ENCODE measurements around the gene TARBP2. TPM values are rescaled to one million over a fixed set of nuclear protein-coding genes. Genes with fewer than 3 reads are reported as not detected.

The TARBP2 gene
- total RNA-seq, 2 donors from 2014 or later, result 23.4 to 45.7 TPM

DNA sequence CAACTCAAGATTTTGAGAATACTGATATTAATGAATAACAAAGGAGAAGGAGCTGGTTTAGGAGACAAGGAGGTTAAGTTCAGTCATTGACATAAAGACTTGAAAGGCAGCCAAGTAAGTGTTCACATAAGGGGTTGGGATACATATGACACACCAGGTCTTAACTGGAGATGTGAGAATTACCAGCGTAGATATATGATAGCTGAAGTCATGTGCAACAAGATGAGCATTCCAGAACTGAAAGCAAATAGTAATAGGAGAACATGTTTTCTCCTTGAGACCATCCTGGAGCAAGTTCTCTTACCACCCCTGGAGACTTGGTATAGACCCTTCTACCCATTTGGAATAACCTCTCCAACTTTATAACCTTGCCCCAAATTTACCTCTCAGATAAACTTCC is 49.5 kb downstream of the TARBP2 start:
- no peak overlapping the region for H3K4me3 ChIP-seq
- H3K27ac ChIP-seq, result no peak overlapping the region
- DNase-seq (ENCODE audit: low spot score), result no peak
- intact Hi-C loops (cut with DNase I), result no loop called here
- no peaks in the 10 kb centered on the region for H3K36me3 ChIP-seq
- H3K9me3 ChIP-seq, result no peaks in the 10 kb centered on the region
- no peaks in the 10 kb centered on the region for H3K4me1 ChIP-seq (replicated peaks)
- WGBS, result 93% methylated on average over 1 of the region's 1 CpG
- TF ChIP-seq POLR2AphosphoS5 (IDR thresholded peaks at IDR 0.05) (no peak), POLR2A (IDR thresholded peaks at IDR 0.05) (no peak)
- TF ChIP-seq, protein P1, sequence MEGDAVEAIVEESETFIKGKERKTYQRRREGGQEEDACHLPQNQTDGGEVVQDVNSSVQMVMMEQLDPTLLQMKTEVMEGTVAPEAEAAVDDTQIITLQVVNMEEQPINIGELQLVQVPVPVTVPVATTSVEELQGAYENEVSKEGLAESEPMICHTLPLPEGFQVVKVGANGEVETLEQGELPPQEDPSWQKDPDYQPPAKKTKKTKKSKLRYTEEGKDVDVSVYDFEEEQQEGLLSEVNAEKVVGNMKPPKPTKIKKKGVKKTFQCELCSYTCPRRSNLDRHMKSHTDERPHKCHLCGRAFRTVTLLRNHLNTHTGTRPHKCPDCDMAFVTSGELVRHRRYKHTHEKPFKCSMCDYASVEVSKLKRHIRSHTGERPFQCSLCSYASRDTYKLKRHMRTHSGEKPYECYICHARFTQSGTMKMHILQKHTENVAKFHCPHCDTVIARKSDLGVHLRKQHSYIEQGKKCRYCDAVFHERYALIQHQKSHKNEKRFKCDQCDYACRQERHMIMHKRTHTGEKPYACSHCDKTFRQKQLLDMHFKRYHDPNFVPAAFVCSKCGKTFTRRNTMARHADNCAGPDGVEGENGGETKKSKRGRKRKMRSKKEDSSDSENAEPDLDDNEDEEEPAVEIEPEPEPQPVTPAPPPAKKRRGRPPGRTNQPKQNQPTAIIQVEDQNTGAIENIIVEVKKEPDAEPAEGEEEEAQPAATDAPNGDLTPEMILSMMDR (IDR thresholded peaks at IDR 0.05), result no peak
- no peaks in the 10 kb centered on the region for H3K27me3 ChIP-seq (replicated peaks; ENCODE audit: insufficient read depth)

DNA sequence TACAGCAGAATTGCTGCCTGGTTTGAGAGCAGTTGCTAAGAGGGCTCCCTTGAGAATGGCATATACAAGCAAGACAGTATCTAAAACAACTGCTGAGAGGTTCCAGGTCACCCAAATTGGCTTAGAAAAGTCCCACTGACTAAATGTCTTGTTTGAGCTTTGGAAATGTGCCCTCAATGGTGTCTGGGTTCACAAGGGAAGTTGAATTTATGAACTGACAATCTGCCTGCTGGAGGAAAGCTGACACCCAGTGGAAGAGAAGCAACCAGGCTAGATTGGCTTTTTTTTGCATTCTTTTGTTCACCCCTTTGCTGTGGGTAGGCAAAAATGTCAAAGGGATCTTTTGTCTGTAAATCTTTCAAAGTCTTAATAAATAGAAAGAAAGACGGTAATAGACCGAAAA is 50.8 kb downstream of the TARBP2 start:
- H3K4me3 ChIP-seq, result no peak overlapping the region
- WGBS, result 53% methylated on average over 2 of the region's 2 CpGs
- no peaks in the 10 kb centered on the region for H3K4me1 ChIP-seq (replicated peaks)
- no peaks in the 10 kb centered on the region for H3K27me3 ChIP-seq (replicated peaks; ENCODE audit: insufficient read depth)
- DNase-seq (ENCODE audit: low spot score), result no peak
- H3K36me3 ChIP-seq, result no peaks in the 10 kb centered on the region
- TF ChIP-seq POLR2AphosphoS5 (IDR thresholded peaks at IDR 0.05) (no peak), POLR2A (IDR thresholded peaks at IDR 0.05) (no peak)
- TF ChIP-seq, protein P1 (IDR thresholded peaks at IDR 0.05), result no peak
- no peaks in the 10 kb centered on the region for H3K9me3 ChIP-seq
- H3K27ac ChIP-seq, result no peak overlapping the region
- intact Hi-C loops (cut with DNase I), result no loop called here

DNA sequence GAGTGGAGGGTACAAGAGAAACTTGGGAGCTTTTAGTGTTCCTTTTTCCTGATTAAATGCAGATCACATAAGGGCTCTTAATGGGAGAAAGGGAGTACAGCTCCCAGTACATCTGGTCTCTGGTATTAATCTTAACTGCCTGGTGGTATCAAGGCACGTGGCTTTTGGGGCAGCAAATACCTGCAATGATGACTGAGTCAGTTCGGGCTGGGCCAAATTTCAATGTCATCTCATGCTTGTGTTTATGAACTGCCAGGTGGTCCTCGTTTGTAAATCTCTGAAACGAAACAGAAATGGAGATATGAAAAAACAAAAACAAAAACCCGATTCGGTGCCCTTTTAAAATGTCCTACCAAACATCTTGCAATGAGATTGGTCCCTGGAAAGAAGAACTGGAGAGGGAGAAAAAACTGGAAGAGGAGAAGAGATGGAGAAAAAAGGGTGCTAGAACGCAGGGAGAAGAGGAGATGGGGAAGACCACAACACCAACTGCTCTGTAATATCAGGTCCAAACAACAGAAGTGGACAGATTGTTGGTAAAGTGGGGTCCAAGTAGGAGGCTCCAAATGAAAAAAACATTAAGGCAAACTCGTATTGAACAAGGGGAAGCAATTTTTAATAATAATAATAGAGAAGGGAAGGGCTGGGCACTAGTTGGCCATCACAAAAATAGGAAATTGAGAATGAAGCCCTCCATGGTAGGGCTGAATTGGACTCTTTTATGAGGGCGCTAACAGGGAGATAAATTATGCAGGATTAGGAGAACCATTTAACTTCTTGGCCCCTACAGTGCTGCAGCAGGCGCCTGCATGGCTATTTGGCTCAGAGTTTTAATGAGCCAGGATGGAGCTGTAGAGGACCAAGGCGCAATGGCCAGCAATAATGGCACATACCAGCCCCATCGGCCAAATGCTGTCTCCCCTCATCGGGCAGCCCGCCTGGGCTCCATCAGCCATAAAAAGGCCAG is 51.6 kb downstream of the TARBP2 start:
- intact Hi-C loops (cut with DNase I), result no loop called here
- 79% methylated on average over 14 of the region's 14 CpGs for WGBS
- TF ChIP-seq, protein P1 (IDR thresholded peaks at IDR 0.05), result no peak
- TF ChIP-seq POLR2A (IDR thresholded peaks at IDR 0.05) (no peak), POLR2AphosphoS5 (IDR thresholded peaks at IDR 0.05) (no peak)
- no peak for DNase-seq (ENCODE audit: low spot score)
- H3K4me3 ChIP-seq, result no peak overlapping the region
- H3K36me3 ChIP-seq, result no peaks in the 10 kb centered on the region
- H3K27me3 ChIP-seq (replicated peaks; ENCODE audit: insufficient read depth), result no peaks in the 10 kb centered on the region
- no peaks in the 10 kb centered on the region for H3K4me1 ChIP-seq (replicated peaks)
- H3K27ac ChIP-seq, result no peak overlapping the region
- H3K9me3 ChIP-seq, result no peaks in the 10 kb centered on the region

Small RNAs within 50 kb of the gene (small RNA-seq; reads per million reads assigned to genes)
- gene AC023509.3, result 0 reads per million in 2 donors

Other genes starting within 250 kb of the TARBP2 start
- gene ESPL1, start 233.0 kb upstream of the TARBP2 start, total RNA-seq, result 1 to 10 TPM in 1 of 2 donors, under 1 TPM in 1; 0.55 to 6.1 TPM
- gene PFDN5, start 205.7 kb upstream of the TARBP2 start, total RNA-seq, result 100 to 1,000 TPM; 552 to 673 TPM
- gene MYG1, start 201.6 kb upstream of the TARBP2 start, total RNA-seq, result 10 to 100 TPM; 48.1 to 75.4 TPM
- gene AAAS, start 179.7 kb upstream of the TARBP2 start, total RNA-seq, result 10 to 100 TPM; 50.7 to 79.3 TPM
- not detected for gene SP7, start 164.9 kb upstream of the TARBP2 start, total RNA-seq
- 10 to 100 TPM; 60.1 to 84.5 TPM for gene SP1, start 121.1 kb upstream of the TARBP2 start, total RNA-seq
- gene AMHR2, start 77.4 kb upstream of the TARBP2 start, total RNA-seq, result 10 to 100 TPM in 1 of 2 donors, not detected in 1; 44.5 TPM
- gene PRR13, start 59.5 kb upstream of the TARBP2 start, total RNA-seq, result 100 to 1,000 TPM in 1 of 2 donors, 10 to 100 TPM in 1; 98.8 to 104 TPM
- gene PCBP2, start 49.2 kb upstream of the TARBP2 start, total RNA-seq, result 100 to 1,000 TPM; 322 to 534 TPM
- gene MAP3K12, start 1.8 kb upstream of the TARBP2 start, total RNA-seq, result 10 to 100 TPM in 1 of 2 donors, 1 to 10 TPM in 1; 4.3 to 30.9 TPM
- gene NPFF, start 6.2 kb downstream of the TARBP2 start, total RNA-seq, result not detected
- 10 to 100 TPM; 37.9 to 46.7 TPM for gene ATF7, start 125.1 kb downstream of the TARBP2 start, total RNA-seq
- 100 to 1,000 TPM; 419 to 728 TPM for gene ATP5MC2, start 174.8 kb downstream of the TARBP2 start, total RNA-seq
- gene CALCOCO1, start 226.2 kb downstream of the TARBP2 start, total RNA-seq, result 100 to 1,000 TPM; 108 to 194 TPM